Fibroblast of the aortic adventitia (primary cell): ENCODE measurements around the gene FNTB. TPM values are rescaled to one million over a fixed set of nuclear protein-coding genes. Genes with fewer than 3 reads are reported as not detected.

Source experiments
- DNase-seq: peaks from one replicate; pipeline ENCODE4 v3.0.0-alpha.2; 2010; ENCODE audit warnings: low read depth
- H3K4me3 ChIP-seq: 2 replicates; pipeline ENCODE4 v1.5.1; 2011; ENCODE audit warnings: low read depth, mild to moderate bottlenecking, control low read depth, low read length, moderate library complexity
- CTCF ChIP-seq: IDR thresholded peaks from 2 replicates; pipeline ENCODE4 v1.5.1; 2011; ENCODE audit warnings: mild to moderate bottlenecking, low read length, control low read depth, inconsistent platforms; ENCODE audit not compliant: insufficient read depth
- total RNA-seq: library from RNA; depleted of rRNA; stranded (reverse); fragments of >200 nt; gene quantifications from 2 replicates; pipeline ENCODE4 v1.2.3, GENCODE V29; 2012; ENCODE audit warnings: low replicate concordance

The FNTB gene
- total RNA-seq, 1 donor, result 19.3 TPM

- DNase-seq, result no peak
- no peak for TF ChIP-seq CTCF
- no peak overlapping the region for H3K4me3 ChIP-seq
Measured at GRCh38 chr14:64992328-64992885, 5.7 kb downstream of the FNTB start.

DNA sequence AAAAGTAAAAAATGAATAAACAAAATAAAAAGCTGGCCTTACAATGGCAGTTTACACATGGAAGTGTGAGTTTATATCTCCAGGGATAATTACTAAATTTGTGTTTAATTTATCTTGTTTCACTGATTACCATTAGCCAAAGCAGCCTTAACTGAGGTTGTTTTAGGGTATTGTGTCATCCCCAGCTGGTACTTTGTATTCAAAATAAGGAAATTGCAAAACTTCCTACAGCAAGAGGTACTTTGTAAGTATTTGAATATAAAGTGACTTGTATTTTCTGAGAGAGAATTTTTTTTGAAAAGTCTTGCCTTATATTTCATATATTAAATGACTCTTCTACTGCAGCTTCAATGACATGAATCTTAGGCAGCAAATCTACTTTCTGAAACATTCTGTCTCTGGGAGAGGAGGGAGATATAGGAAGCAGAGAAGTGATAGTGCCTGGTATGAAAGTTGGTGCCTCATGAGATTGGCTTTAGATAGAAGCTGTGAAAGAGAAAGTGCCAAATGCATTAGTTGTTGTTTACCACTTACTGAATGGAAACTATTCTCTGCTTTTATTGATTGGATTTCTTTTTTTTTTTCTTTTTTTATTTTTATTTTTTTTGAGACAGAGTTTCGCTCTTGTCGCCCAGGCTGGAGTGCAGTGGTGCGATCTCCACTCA lies 6.7 kb downstream of the FNTB start:
- no peak overlapping the region for H3K4me3 ChIP-seq
- peak; percentile 5 for DNase-seq
- no peak for TF ChIP-seq CTCF

- no peak overlapping the region for H3K4me3 ChIP-seq
- DNase-seq, result no peak
- no peak for TF ChIP-seq CTCF
Measured at GRCh38 chr14:64994540-64994939, 7.8 kb downstream of the FNTB start.

DNA sequence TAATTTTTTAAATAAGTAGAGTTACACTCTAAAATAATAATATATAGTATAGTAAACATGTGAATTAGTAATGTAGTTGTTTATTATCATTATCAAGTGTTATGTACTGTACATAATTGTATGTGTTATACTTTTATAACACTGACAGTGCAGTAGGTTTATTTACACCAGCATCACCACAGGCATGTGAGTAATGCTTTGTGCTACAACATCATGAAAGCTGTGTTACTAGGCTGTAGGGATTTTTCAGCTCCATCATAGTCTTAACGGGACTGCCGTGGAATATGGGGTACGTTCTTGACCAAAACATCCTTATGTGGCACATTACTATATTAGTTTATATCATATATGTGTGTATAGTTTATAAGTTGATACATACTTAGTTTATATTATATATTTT lies 8.6 kb downstream of the FNTB start:
- DNase-seq, result no peak
- TF ChIP-seq CTCF, result no peak
- H3K4me3 ChIP-seq, result no peak overlapping the region

DNA sequence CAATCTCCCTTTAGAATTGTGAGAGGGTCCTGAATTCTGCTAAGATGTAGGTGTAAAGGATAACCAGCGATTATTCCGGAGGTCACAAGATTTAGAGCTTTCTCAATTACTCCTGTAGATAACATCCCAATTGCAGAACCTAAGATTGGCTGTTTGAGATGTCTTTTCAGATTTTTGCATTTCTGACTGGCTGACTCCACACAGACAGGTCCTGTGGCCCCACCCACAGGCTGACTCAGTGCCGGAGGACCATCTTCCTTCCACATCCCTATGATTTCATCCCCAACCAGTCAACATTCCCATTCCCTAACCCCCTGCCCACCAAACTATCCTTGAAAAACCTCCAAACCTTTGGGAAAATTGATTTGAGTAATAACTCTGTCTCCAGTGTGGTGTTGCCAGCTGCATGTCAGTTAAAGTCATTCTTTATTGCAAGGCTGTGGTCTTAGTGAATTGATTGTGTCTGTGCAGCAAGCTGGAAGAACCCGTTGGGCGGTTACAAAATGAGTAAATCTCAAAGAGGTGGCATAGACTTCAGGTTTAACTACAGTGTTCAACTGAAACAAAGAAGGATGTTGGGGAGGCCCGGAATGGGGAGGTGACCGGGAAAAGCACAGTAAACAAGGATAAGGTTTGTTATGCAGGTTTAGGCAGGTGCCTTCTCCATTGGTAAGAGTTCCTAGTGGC lies 10.6 kb downstream of the FNTB start:
- no peak for TF ChIP-seq CTCF
- DNase-seq, result no peak
- no peak overlapping the region for H3K4me3 ChIP-seq

DNA sequence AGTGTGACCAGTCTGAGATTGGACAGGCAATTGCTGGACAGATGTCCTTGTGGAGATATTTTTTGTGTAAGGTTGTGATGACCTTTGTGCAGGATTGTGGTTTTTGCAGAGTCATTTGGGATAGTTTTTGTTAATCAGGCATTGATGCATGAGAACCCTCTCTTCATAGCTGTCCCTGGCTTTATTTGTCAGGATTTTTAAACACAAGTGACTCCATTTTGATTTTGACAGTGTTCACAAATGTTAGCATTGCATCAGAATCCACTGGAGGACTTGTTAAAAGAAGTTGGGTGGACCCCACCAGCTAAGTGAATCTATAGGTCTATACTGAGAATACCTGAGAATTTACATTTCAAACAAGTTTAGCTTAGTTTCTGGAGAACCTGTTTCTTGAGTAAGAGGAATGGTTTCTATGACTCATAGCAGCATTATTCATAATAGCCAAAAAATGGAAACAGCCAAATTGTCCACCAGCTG lies 11.8 kb downstream of the FNTB start:
- TF ChIP-seq CTCF, result no peak
- peak; percentile 54 for DNase-seq
- no peak overlapping the region for H3K4me3 ChIP-seq
